ENCODE results near the gene C15orf39. TPM values are rescaled to one million over a fixed set of nuclear protein-coding genes. Genes with fewer than 3 reads are reported as not detected.

C15orf39 gene
- total and polyA plus RNA-seq, 9 of the 15 experiments (the other 6 are each of a cell fraction or from before 2014, with no cell fraction given), result 0.31 to 29.8 (median 4.4) TPM

GRCh38 chr15:75209289-75209676 lies 7.6 kb downstream of the C15orf39 start:
- in situ Hi-C loops (cut with MboI) (no loop called here), intact Hi-C loops (cut with micrococcal nuclease) (loop anchor here (10.0 kb wide), 2 partner anchors 254 to 434 kb away; partner anchors contain the start of gene RPP25)
- ChIA-PET POLR2A (interaction anchor here (0.5 to 2.6 kb wide), 12 partner anchors 10 to 521 kb away, joined by 3 to 18 read pairs (median 4); partner anchors contain the start of gene PPCDC), CTCF (ENCODE audit: low intra/inter-chr PET ratio) (no interaction called here)
- no peak overlapping the region for H3K4me2 ChIP-seq (ENCODE audit: insufficient read depth, low read length)
- no peak for ATAC-seq
- H2AFZ ChIP-seq (ENCODE audit: low read depth, low read length), result no peak overlapping the region
- no peak overlapping the region for H3K27ac ChIP-seq (ENCODE audit: extremely low read depth, low read depth, low read length)
- peaks cover 87% of the 10 kb centered on the region for H4K20me1 ChIP-seq (replicated peaks; ENCODE audit: control insufficient read depth, insufficient read depth, low read length)
- 83% methylated on average over 8 of the region's 8 CpGs for WGBS (ENCODE audit: insufficient coverage, low coverage, missing lambda C conversion rate)
- FAIRE-seq, result no peak
- H3K4me1 ChIP-seq (replicated peaks in 1 of 2; ENCODE audit: control insufficient read depth in 2 of 2, insufficient read depth in 2 of 2, low read length in 2 of 2), result peaks cover 8 to 29% of the 10 kb centered on the region in 2 experiments; a peak in 4 of 5 replicates
- H3K27me3 ChIP-seq (ENCODE audit: control insufficient read depth in 2 of 2, insufficient read depth in 2 of 2, low read length in 2 of 2), result no peaks in the 10 kb centered on the region
- no peaks in the 10 kb centered on the region for H3K9me3 ChIP-seq (replicated peaks; ENCODE audit: control insufficient read depth, insufficient read depth, low read depth, low read length)
- DNase-seq (ENCODE audit: extremely low read depth in 1 of 4, low spot score in 3 of 4), result no peak
- BruUV-seq (replicated peaks), result no TSS peak
- H3K79me2 ChIP-seq (ENCODE audit: control insufficient read depth, insufficient read depth, low read length), result peaks cover 58% of the 10 kb centered on the region
- no peak overlapping the region for H3K9ac ChIP-seq (ENCODE audit: insufficient read depth in 1 of 2, low read depth in 2 of 2, low read length in 2 of 2)
- H3K9me1 ChIP-seq (ENCODE audit: control insufficient read depth, insufficient read depth, low read length), result peaks cover 18% of the 10 kb centered on the region
- peaks cover 79% of the 10 kb centered on the region; the same call in 2 of the 3 replicates for H3K36me3 ChIP-seq (ENCODE audit: control insufficient read depth, insufficient read depth, low read length)
- H3K4me3 ChIP-seq, result no peak overlapping the region
- no peak for TF ChIP-seq RBFOX2 (IDR thresholded peaks at IDR 0.05; ENCODE audit: low read depth, low read length)
- TF ChIP-seq ATF3 (IDR thresholded peaks at IDR 0.05), result no peak
- TF ChIP-seq ATF3 (CRISPR knock-in tag; conservative IDR thresholded peaks at IDR 0.05), result no peak
- TF ChIP-seq ATF6 (CRISPR knock-in tag; IDR thresholded peaks at IDR 0.05), result no peak
- no peak for TF ChIP-seq RBM15 (IDR thresholded peaks at IDR 0.05; ENCODE audit: insufficient read depth, low read length)
- no peak for TF ChIP-seq NBN (IDR thresholded peaks at IDR 0.05; ENCODE audit: low read depth)
- TF ChIP-seq ZNF165 (CRISPR knock-in tag; IDR thresholded peaks at IDR 0.05; ENCODE audit: borderline replicate concordance), result no peak
- no peak for TF ChIP-seq TEAD1 (CRISPR knock-in tag; IDR thresholded peaks at IDR 0.05)
- no peak for TF ChIP-seq ZC3H8 (IDR thresholded peaks at IDR 0.05)
- TF ChIP-seq RNF219 (CRISPR knock-in tag; IDR thresholded peaks at IDR 0.05), result no peak
